GM21717 (cell line): ENCODE data around the gene LRSAM1.
"Not testable (repeated sequence)": the region's sequence is repeated elsewhere in the genome, so short reads cannot be mapped to it uniquely, and the experiment has no call there.

ENCODE experiments used
- ATAC-seq: cut with Tn5 transposase; IDR thresholded peaks from one replicate; pipeline ENCODE4 v1.9.1; 2021; ENCODE audit warnings: mild to moderate bottlenecking, moderate library complexity; ENCODE audit not compliant: unreplicated experiment

Gene LRSAM1

DNA sequence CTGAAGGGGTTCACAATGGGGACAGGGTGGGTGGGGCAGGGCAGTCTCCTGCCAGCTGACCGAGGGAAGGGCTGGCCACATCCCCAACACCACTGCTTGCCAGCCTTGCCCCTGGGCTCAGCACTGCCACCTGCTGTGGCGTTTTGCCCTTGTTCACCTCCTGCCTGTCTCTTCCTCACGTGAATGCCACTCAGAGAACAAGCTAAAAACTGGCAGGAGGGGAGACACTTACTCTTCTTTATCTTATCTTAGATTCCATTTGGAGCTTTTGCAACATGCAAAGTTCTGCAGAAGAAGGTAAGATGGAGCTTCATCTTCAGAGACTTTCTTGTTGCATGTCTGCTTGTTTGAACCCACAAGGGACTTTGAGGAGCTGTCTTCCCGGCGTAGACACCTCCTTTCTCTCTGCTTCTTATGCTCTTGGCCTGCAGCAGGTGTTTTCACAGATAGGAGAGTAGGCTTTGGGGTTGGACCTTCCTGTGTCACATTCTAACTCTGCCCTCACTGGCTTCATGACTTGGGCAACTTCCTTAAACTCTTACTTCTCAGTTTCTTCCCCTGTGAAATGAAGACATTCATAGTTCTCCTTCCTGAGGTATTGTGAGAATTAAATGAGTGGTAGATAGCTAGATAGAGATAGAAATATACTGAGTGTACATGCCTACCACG lies 4.1 kb downstream of the LRSAM1 start:
- ATAC-seq: no peak

DNA sequence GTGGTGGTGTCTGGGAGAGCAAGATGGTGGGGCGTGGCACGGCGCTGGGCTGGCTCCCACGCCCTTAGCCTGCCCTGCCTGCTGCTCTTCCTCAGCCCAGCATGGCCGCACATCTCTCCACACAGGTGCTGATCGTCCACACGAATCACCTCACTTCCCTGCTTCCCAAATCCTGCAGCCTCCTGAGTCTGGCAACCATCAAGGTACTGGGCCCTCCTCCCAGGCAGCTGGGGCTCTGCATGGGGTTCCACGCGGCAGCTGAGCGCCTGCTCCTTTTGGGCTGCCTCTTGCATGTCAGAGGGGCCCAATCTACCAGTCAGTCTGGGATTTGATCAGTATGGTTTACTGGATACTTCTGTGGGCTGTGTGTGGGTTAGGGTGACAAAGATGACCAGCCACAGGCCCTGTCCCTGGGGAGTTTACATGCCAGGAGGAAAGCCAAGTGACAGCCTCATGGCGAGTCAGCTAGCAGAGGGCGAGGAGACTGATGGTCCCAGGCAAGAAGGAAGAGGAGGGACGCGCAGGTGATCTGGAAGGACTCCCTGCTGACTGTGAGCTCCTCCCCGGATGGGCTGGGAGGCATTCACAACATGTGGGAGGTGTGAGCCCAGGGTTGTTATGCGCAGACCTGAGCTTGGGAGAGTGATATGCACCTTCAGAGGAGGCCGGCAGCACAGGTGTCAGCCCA lies 6.0 kb downstream of the LRSAM1 start:
- no peak for ATAC-seq

DNA sequence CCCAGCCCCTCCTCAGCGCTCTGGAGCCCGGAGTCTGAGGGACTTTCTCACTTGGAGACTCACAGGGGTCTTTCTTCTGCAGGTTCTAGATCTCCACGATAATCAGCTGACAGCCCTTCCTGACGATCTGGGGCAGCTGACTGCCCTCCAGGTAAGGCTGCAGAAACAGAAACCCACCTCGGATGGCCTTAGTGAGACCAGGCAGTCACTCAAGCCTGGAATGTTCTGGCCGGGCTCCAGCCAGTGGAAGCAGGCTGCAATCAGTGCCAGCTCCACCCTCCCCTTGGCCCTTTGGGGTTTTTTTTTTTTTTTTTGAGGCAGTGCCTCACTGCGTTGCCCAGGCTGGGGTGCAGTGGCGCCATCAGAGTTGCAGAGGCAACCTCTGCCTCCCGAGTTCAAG lies 7.6 kb downstream of the LRSAM1 start:
- no peak for ATAC-seq

DNA sequence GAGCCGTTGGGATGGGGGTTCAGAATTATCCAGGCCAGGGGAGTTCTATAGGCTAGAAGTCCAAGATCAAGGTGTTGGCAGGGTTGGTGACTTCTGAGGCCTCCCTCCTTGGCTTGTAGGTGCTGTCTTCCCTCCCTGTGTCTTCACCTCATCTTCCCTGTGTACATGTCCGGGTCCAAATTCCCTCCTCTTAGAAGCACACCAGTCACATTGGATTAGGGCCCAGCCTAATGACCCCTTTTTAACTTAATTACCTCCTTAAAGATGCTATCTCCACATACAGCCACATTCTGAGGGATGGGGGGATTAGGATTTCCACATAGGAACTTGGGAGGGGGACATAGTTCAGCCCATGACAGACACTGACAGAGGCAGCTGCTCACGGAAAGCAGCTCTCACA lies 12.1 kb downstream of the LRSAM1 start:
- no peak for ATAC-seq

DNA sequence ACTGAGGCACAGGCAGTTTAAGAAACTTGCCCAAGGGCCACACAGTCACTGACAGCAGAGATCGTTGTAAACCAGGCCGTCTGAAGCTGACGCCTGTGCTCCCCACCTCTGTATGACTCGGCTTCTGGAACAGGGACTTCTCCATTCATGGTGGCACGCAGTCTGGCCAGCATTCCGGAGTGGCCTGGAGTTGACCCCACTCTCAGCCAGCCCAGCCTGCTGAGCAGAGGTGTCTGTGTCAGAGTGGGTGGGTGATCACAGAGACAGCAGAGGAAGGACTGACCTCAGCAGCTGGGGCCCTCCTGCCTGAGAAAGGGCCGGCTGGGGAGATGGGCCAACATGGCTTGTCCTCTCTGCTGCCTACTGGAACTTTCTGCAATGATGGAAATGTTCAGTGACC lies 12.6 kb downstream of the LRSAM1 start:
- no peak for ATAC-seq

DNA sequence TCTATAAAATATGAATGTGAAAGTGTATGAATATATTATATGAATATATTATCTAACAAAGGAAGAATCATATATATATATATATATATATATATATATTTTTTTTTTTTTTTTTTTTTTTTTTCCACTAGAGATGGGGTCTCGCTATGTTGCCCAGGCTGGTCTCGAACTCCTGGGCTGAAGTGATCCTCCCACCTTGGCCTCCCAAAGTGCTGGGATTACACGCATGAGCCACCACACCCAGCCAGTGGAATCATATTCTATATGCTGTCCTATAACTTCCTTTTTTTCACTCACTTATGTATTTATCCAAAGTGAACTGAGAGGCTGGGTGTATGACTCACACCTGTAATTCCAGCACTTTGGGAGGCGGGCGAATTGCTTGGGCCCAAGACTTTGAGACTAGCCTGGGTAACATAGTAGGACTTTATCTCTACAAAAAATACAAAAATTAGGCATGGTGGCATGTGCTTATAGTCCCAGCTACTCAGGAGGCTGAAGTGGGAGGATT lies 15.2 kb downstream of the LRSAM1 start:
- ATAC-seq: not testable (repeated sequence)

DNA sequence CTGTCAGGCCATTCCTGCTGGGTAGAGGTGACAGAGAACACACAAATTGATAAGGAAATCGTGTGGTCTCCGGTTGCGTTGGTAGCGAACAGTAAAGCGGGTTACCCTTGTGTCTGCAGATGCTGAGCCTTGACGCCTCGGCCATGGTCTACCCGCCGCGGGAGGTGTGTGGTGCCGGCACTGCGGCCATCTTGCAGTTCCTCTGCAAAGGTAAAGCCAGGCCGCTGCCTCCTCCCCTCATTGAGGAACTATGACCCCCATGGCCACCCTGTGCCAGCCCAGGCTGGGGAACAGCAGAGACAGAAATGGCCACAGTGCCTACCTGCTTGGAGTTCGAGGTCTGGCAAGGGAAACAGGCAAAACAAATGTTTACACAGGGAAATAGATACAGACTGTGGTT lies 16.3 kb downstream of the LRSAM1 start:
- ATAC-seq: no peak

DNA sequence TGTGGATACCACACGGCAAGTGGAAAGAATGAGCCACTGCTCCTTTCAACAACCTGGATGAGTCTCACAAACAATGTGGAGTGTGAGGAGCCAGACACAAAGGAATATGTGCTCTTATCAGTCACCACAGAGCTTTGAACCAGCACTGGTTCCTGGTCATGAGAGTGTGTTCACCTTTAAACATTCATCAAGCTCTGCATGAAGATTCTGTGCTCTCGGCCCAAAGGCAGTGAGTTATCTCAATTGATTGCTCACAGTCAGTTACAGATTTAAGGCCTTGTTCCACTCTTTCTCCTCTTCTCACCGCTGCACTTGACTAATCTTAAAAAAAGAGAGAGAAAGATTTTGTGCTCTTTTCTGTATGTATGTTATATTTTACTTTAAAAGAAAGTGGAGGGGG lies 19.4 kb downstream of the LRSAM1 start:
- no peak for ATAC-seq

DNA sequence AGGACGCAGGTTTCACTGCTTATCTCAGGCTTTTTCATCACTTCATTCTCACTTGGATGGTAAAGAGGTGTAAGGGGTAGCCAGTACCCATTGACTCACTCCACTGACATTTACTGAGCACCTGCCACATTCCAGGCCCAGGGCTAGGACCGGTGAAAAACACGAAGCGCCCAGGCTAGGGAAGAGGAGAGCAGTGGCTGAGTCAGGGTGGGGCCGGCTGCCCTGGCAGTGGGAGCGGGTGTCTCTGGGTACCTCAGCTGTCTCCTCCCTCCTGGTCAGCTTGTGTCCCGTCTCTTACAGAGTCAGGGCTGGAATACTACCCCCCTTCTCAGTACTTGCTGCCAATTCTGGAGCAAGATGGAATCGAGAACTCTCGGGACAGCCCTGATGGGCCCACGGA lies 22.2 kb downstream of the LRSAM1 start:
- no peak for ATAC-seq

DNA sequence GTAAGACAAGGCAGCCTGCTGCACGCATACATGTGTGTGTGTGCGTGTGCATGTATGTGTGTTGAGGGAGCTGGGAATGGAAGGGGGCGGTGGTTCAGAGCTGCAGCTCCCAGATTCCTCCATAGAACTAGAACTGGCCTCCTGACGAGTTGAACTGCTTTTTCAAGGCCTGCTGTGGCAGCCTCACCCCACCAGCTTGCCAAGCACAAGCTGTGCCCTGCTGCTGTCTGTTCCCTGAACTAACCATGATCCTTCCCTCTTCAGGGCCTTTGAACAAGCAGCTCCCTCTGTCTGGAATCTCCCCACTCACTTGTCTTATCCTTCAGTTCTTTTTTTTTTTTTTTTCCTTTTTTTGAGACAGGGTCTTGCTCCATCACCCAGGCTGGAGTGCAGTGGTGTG lies 22.6 kb downstream of the LRSAM1 start:
- ATAC-seq: no peak

DNA sequence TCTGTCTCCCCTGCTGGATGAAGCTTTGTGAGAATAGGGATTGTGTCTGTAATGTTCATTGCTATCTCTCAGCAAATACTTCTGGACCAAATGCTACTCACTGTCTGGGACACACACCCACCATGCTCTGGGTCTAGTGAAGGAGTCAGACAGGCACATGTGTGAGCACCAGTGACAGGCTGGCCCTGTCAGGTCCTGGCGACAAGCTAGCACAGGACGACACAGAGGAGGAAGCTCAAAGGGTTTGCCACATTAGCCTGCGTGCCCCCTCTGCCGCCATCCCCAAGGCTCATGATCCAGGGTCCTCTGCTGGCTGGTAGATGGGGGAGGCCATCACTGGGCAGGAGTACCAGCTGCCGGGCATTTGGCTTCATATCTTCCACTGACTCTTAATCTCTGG lies 23.3 kb downstream of the LRSAM1 start:
- ATAC-seq: no peak

DNA sequence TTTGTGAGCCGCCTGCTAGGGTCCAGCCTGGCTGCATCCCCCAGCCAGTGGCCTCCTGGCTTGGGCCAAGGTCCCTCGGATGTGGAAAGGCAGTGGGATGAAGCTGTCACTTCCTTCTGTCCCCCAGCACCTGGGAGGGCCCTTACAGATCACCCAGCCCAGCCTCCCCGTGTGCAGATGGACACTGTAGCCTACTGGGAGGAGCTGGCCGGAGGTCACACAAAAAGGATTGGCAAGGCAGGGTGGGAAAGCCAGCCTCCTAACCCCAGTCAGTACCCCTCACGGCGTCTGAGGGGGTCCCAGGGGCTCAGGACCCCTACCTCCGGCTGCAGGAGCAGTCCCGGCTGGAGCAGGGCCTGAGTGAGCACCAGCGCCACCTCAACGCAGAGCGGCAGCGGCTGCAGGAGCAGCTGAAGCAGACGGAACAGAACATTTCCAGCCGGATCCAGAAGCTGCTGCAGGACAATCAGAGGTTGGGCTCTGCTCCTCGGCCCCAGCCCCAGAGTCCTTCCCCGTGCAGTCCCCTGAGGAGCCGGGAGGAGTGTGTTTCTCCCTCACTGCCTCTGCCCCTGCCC lies 28.3 kb downstream of the LRSAM1 start:
- no peak for ATAC-seq

DNA sequence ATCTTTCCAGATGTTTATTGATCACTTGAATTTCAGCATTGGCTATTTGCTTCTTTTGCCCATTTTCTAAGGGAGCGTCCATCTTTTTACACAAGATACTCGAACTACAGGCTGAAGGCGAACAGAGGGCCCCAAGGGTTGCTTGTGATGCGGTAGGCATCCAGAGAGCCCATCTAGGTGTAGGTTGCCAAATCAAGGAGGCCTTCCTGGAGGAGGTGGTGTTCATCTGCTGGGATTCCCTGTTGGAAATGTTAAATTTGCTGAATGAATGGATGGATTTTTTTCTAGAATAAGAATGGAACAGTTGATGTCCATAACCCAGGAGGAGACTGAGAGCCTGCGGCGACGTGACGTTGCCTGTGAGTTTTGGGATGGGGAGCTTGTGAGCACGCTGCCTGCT lies 31.4 kb downstream of the LRSAM1 start:
- ATAC-seq: no peak

DNA sequence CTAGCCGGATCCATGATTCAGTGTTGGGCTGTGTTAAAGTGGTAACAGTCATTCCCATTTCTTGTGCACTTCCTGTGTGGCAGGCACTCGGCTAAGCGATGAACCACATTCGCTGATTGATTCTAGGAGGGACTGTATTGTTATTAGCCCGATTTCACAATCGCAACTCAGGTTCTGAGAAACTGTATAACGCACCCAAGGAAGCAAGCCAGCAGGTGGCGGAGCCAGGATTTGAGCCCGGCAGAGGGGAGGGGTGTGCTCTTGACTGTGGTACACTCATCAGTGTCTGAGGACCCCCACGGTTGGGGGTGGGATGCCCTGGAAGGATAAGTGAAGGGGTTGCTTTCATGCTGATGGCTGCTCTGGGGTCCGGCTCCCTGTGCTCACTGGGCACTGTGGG lies 34.7 kb downstream of the LRSAM1 start:
- ATAC-seq: no peak

DNA sequence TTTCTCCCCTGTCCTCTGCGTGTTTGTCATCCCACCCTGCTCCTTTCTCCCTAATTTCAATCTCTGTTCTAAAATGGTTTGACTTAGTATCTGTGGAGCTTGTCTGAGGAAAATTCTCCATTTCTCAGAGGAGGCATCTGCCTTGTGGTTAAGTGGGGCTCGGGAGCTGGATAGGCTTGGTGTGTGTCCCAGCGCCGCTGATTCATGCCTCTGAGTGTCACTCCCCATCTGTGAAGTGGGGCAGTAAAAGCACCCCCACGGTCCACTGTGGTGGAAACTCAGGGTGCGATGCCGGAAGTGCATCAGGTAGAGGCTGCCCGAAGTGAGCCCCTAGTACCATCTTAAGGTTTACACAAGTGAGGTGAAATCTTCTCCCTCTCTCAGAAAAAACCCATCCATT lies 37.6 kb downstream of the LRSAM1 start:
- ATAC-seq: no peak

DNA sequence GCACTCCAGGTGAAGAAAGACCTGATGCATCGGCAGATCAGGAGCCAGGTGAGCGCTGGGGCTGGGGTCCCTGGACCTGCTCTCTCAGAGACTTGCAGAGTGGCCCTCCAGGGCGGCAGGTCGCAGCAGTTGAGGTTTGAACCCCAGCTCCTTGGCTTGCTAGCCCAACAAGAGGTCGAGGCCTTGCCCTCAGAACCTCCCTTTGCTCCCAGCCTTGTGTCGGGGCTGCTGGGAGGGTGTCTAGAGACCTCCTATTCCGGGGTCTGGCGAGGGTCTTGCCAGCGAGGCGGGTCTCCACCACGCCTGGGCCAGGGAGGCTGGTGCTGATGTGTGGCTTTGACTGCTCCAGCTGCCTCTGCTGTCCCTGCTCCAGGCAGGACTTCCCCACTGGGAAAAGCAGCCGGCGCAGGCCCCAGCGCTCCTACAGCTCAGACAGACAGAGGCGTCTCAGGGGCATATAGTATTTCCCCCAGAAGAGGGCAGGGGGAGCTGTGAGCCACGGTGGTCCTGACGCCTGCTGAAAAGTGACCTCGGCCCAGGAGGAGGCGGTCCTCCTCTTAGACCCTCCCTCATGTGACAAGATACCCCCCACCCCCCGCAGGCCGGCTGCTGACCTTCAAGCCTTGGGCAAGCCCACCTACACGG lies 38.3 kb downstream of the LRSAM1 start:
- no peak for ATAC-seq

DNA sequence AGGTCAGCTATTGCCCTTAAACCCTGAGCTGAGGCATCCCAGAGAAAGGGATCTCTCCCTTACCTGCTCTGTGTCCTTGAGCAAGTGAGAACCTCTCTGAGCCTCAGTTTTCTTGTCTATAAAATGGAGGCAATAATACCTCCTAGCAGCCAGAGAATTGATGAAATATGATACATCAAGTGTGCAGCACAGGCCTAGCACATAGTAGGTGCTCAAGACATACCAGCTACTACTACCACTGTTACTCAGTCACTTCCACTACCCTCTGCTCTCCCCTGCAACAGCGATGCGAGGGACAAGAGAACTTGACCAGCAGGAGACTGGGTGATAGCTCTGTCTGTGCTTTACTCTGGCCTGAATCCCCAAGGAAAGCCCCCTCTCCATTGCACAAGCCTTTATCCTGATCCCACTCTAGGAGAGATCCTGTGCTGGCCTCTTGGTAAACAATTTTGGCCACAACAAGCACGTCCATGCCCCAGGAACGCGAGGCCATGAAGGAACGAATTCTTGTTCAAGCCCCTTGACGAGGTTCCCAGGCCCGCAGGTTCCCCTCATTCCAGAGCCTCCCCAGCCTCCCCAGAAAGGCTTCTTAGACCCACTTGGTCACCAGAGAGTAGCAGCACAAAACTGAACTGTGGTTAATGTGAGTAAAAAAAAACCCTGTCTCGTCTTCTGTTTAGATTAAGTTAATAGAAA lies 39.4 kb downstream of the LRSAM1 start:
- no peak for ATAC-seq

DNA sequence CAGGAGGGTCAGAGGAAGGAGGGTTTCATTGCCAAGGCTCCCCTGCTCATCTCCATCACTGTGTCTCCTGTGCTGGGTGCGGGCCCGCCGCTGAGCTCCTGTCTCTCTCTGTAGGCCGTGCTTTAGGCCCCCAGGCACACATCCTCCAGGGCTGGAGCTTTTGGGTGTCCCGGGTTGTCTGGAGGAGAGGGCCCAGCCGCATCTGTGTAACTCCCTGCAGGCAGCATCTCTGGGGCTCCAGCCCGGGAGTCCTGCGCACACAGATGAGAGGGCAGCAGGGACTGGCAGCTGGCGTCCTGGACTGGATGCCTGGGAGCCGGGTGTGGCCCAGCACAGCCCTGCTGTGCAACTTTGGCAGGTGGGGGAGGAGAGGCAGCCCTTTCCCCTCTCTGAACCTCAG lies 40.2 kb downstream of the LRSAM1 start:
- no peak for ATAC-seq

DNA sequence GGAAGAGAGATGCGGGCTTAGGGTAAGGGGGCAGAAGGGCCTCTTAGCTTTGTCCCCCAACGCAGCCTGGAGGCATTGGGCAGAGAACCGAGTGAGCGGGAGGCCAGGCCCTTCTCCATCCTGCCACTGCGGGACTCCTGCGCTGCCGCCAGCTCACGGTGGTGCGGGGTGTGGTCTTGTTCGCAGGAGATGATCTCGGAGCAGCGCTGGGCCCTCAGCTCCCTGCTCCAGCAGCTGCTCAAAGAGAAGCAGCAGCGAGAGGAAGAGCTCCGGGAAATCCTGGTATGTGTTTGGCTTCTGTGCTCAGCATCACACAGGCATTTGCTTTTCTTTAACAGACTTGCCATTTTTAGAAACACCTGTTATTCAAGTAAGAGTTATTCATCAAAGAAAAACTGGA lies 41.3 kb downstream of the LRSAM1 start:
- ATAC-seq: no peak

DNA sequence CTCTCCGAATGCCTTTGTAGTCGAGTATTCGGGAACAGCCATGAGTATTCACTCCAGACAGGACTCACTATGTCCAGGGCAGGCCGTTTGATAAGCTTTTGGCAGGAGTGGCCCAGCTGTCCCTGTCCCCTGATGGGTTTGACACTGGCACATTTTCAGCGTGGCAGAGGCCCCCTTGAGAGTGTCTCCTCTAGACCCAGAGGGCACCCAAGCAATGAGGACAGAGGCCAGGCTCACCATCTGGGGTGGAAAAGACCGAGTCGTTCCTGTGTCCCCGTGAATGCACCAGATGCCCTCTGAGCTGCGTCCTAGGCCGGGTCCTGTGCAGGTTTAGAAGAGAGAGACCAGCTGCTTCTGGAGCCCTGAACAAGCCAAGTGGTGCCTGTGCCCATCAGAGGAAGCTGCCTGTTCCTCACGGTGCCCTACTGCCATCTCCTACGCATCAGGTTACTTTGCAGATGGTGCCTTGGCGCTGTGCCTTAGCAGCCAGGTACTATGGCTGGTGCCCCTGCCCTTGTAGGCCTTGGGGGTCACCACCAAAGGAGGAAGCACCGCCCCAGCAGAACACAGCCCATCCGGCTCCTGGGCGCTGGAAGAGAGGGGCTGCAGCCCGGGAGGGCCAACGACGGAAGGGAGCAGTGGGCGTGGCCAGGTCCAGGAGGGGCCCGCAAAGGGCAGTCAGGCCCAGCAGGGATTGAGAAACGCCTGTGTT lies 42.4 kb downstream of the LRSAM1 start:
- ATAC-seq: no peak

DNA sequence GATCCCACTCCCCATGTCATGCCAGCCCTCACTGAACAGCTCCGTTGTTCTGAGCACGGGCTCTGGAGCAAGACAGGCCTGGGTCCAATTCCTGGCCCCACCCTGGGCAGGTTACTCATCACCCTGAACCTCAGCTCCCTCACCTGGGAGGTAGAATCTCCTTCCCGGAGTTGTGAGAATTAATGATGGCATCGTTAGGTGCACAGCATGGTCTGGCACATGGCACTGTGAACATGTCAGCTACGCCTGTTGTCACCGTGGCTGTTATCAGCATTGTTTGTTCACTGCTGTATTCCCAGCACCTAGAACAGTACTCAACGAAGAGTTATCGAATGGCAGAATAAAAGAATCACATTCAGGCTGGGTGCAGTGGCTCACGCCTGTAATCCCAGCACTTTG lies 43.0 kb downstream of the LRSAM1 start:
- no peak for ATAC-seq
